A673 (cell line): ENCODE measurements around the gene CABLES1. TPM values are rescaled to one million over a fixed set of nuclear protein-coding genes. Genes with fewer than 3 reads are reported as not detected.

Experiments
- BruUV-seq: library from RNA; stranded (reverse); fragments of 400-500 nt; replicated peaks from 2 replicates; lab custom pipeline; 2021; lab: Mats Ljungman, UMichigan
- CTCF ChIA-PET: fragments of 300-600 bp; sonication (Branson Sonifier 250); formaldehyde crosslinking; loops from one replicate; lab custom pipeline; 2022; ENCODE audit warnings: antibody characterized with exemption; lab: Charles Lee
- POLR2A ChIA-PET: fragments of 300-600 bp; sonication (Branson Sonifier 250); formaldehyde crosslinking; loops from one replicate; lab custom pipeline; 2022; ENCODE audit warnings: antibody characterized with exemption; ENCODE audit not compliant: low non-redundant PET; lab: Charles Lee
- DNase-seq: peaks from one replicate; pipeline ENCODE4 v3.0.0-alpha.2; 2015; ENCODE audit warnings: low spot score
- H3K27ac ChIP-seq: fragments of 200-600 bp; sonication (generic); 2 replicates; pipeline ENCODE4 v1.5.1; 2016; ENCODE audit warnings: mixed run types, low read depth, mild to moderate bottlenecking, mixed read lengths, antibody characterized with exemption, low read length; ENCODE audit not compliant: poor library complexity, severe bottlenecking
- H3K27me3 ChIP-seq: fragments of 200-600 bp; sonication (generic); replicated peaks from 2 replicates; pipeline ENCODE4 v1.6.1; 2017; ENCODE audit warnings: mixed run types, low read depth, mild to moderate bottlenecking, mixed read lengths, antibody characterized with exemption, low read length; ENCODE audit not compliant: insufficient read depth, poor library complexity
- H3K36me3 ChIP-seq: fragments of 200-600 bp; sonication (generic); 2 replicates; pipeline ENCODE4 v1.6.1; 2016; ENCODE audit warnings: mixed run types, mild to moderate bottlenecking, mixed read lengths, antibody characterized with exemption, low read length; ENCODE audit not compliant: insufficient read depth, poor library complexity, severe bottlenecking
- H3K4me1 ChIP-seq: fragments of 200-600 bp; sonication (generic); 2 replicates; pipeline ENCODE4 v1.6.1; 2017; ENCODE audit warnings: mixed run types, mild to moderate bottlenecking, mixed read lengths, antibody characterized with exemption, low read length; ENCODE audit not compliant: insufficient read depth, poor library complexity, severe bottlenecking
- H3K4me3 ChIP-seq: fragments of 200-600 bp; sonication (generic); 2 replicates; pipeline ENCODE4 v1.5.1; 2016; ENCODE audit warnings: low read depth, mixed run types, mild to moderate bottlenecking, mixed read lengths, low read length; ENCODE audit not compliant: poor library complexity, severe bottlenecking
- H3K9me3 ChIP-seq: fragments of 200-600 bp; sonication (generic); 2 replicates; pipeline ENCODE4 v1.6.1; 2016; ENCODE audit warnings: mixed run types, low read depth, mild to moderate bottlenecking, mixed read lengths, antibody characterized with exemption, low read length; ENCODE audit not compliant: poor library complexity, severe bottlenecking
- CTCF ChIP-seq: fragments of 300-800, 200-600 bp; sonication (generic); conservative IDR thresholded peaks from 2 replicates; pipeline ENCODE4 v1.5.1; 2017; ENCODE audit warnings: low read depth, mild to moderate bottlenecking, antibody characterized with exemption, low read length, moderate library complexity, mixed read lengths
- EZH2 ChIP-seq: fragments of 200-600 bp; sonication (generic); IDR thresholded peaks from 2 replicates; pipeline ENCODE4 v1.6.1; 2017; ENCODE audit warnings: borderline replicate concordance, low read depth, mild to moderate bottlenecking, mixed read lengths, antibody characterized with exemption, low read length; ENCODE audit not compliant: poor library complexity, severe bottlenecking
- intact Hi-C: fragments of 100-400 bp; cut with micrococcal nuclease; formaldehyde crosslinking; loops from one replicate; pipeline ENCODE4 v1.10.0; 2022; ENCODE audit not compliant: unreplicated experiment
- total RNA-seq: library from RNA; stranded (reverse); gene quantifications from 2 replicates; pipeline ENCODE4 v1.2.3, GENCODE V29; 2021

CABLES1 gene
- total RNA-seq, 1 experiment from 2014 or later, result 7.2 TPM

GRCh38 chr18:23149570-23149969 is 14.3 kb downstream of the CABLES1 start:
- peaks cover under 1% of the 10 kb centered on the region for H3K4me1 ChIP-seq
- H3K4me3 ChIP-seq, result no peak overlapping the region
- ChIA-PET POLR2A (no interaction called here), CTCF (no interaction called here)
- no peak overlapping the region for H3K27ac ChIP-seq
- no TSS peak for BruUV-seq
- DNase-seq, result no peak
- no peaks in the 10 kb centered on the region for H3K27me3 ChIP-seq
- H3K36me3 ChIP-seq, result no peaks in the 10 kb centered on the region
- intact Hi-C loops, result no loop called here
- no peaks in the 10 kb centered on the region for H3K9me3 ChIP-seq
- no peak for TF ChIP-seq EZH2
- no peak for TF ChIP-seq CTCF

GRCh38 chr18:23151414-23152099 is 16.3 kb downstream of the CABLES1 start:
- ChIA-PET POLR2A (no interaction called here), CTCF (no interaction called here)
- Histone ChIP-seq H3K4me3 (no peak overlapping the region), H3K4me1 (peaks cover 5% of the 10 kb centered on the region), H3K9me3 (no peaks in the 10 kb centered on the region), H3K27ac (no peak overlapping the region), H3K27me3 (no peaks in the 10 kb centered on the region), H3K36me3 (no peaks in the 10 kb centered on the region)
- TF ChIP-seq EZH2 (no peak), CTCF (no peak)
- intact Hi-C loops, result no loop called here
- no peak for DNase-seq
- BruUV-seq, result no TSS peak

- BruUV-seq, result no TSS peak
- no peak overlapping the region for H3K4me3 ChIP-seq
- peaks cover 5% of the 10 kb centered on the region for H3K4me1 ChIP-seq
- H3K27ac ChIP-seq, result no peak overlapping the region
- TF ChIP-seq EZH2, result no peak
- no peak for TF ChIP-seq CTCF
- DNase-seq, result no peak
- ChIA-PET CTCF (no interaction called here), POLR2A (no interaction called here)
- no peaks in the 10 kb centered on the region for H3K9me3 ChIP-seq
- intact Hi-C loops, result no loop called here
- no peaks in the 10 kb centered on the region for H3K36me3 ChIP-seq
- H3K27me3 ChIP-seq, result no peaks in the 10 kb centered on the region
Measured at GRCh38 chr18:23154030-23154429, 18.7 kb downstream of the CABLES1 start.
